ENCODE data around the gene HIPK4.
"Not testable (repeated sequence)": the region's sequence is repeated elsewhere in the genome, so short reads cannot be mapped to it uniquely, and the experiment has no call there.

HIPK4 gene

GRCh38 chr19:40416918-40417642 lies 27.1 kb upstream of the HIPK4 start:
- DNase-seq, result peak; percentile 36

GRCh38 chr19:40415768-40416167 lies 25.8 kb upstream of the HIPK4 start:
- DNase-seq, result no peak

- DNase-seq, result no peak
Measured at GRCh38 chr19:40414542-40415535, 24.9 kb upstream of the HIPK4 start.

- DNase-seq, result no peak
Measured at GRCh38 chr19:40413291-40413845, 23.4 kb upstream of the HIPK4 start, which contains the start of gene PRX. Gene PRX, minus strand, starts transcription at chr19:40413378. Its CDS starts 5,446 bp downstream, at chr19:40407932.

- DNase-seq, result no peak
Measured at GRCh38 chr19:40412866-40413265, 22.9 kb upstream of the HIPK4 start.

- DNase-seq, result no peak
Measured at GRCh38 chr19:40411958-40412499, 22.0 kb upstream of the HIPK4 start.

- no peak for DNase-seq
Measured at GRCh38 chr19:40411125-40411842, 21.3 kb upstream of the HIPK4 start.

- DNase-seq, result no peak
Measured at GRCh38 chr19:40410030-40410389, 20.0 kb upstream of the HIPK4 start.

GRCh38 chr19:40408598-40408925 lies 18.6 kb upstream of the HIPK4 start:
- DNase-seq, result not testable (repeated sequence)

- no peak for DNase-seq
Measured at GRCh38 chr19:40407714-40408597, 18.0 kb upstream of the HIPK4 start.

GRCh38 chr19:40403262-40403984 lies 13.4 kb upstream of the HIPK4 start:
- peak; percentile 89 for DNase-seq

GRCh38 chr19:40400559-40400958 lies 10.6 kb upstream of the HIPK4 start:
- peak; percentile 24 for DNase-seq

GRCh38 chr19:40398417-40399131 lies 8.6 kb upstream of the HIPK4 start:
- DNase-seq, result no peak

GRCh38 chr19:40397568-40397906 lies 7.6 kb upstream of the HIPK4 start:
- no peak for DNase-seq

GRCh38 chr19:40396886-40397567 lies 7.0 kb upstream of the HIPK4 start:
- DNase-seq, result no peak

GRCh38 chr19:40395956-40396355 lies 6.0 kb upstream of the HIPK4 start:
- no peak for DNase-seq

GRCh38 chr19:40394816-40395210 lies 4.8 kb upstream of the HIPK4 start:
- DNase-seq, result no peak

- DNase-seq, result no peak
Measured at GRCh38 chr19:40393894-40394815, 4.2 kb upstream of the HIPK4 start.
